B cell (primary cell): ENCODE data around the gene KRTAP10-8. TPM values are rescaled to one million over a fixed set of nuclear protein-coding genes. Genes with fewer than 3 reads are reported as not detected.

Source experiments
- ATAC-seq: fragments of 200-7000 bp; cut with Tn5 transposase; one replicate; pipeline ENCODE4 v1.10.0; 2021; ENCODE audit warnings: low read depth, mild to moderate bottlenecking, moderate number of reproducible peaks, moderate library complexity
- CTCF ChIA-PET: fragments of 350-600 bp; sonication (Branson Sonifier 250); formaldehyde crosslinking; loops from one replicate; lab custom pipeline; 2021; ENCODE audit warnings: antibody characterized with exemption, inconsistent platforms; lab: Charles Lee
- POLR2A ChIA-PET: fragments of 350-600 bp; sonication (Branson Sonifier 250); formaldehyde crosslinking; loops from one replicate; lab custom pipeline; 2021; ENCODE audit warnings: antibody characterized with exemption; lab: Charles Lee
- DNase-seq: peaks from one replicate; pipeline ENCODE4 v3.0.0; 2013
- H2AFZ ChIP-seq: 2 replicates; pipeline ENCODE4 v1.6.1; 2012; ENCODE audit warnings: mild to moderate bottlenecking, low read depth, low read length; ENCODE audit not compliant: insufficient read depth, poor library complexity, severe bottlenecking
- H3K27ac ChIP-seq, 2 donors: 1 replicate in 1 of 2; 2 replicates in 1 of 2; pipeline ENCODE4 v1.5.1; 2012 to 2013; ENCODE audit warnings: low read length in 2 of 2, mild to moderate bottlenecking in 2 of 2, moderate library complexity in 1 of 2
- H3K27me3 ChIP-seq, 4 experiments: fragments of 200-600 bp in 1 of 4; sonication (generic) in 1 of 4; replicated peaks in 1 of 4; 1 replicate in 2 of 4; 2 replicates in 2 of 4; pipeline versions ENCODE4 v1.6.1 to v1.7.0; 2013 to 2016; ENCODE audit warnings: low read length in 3 of 4, mild to moderate bottlenecking in 2 of 4, mixed read lengths in 1 of 4, moderate library complexity in 1 of 4; ENCODE audit not compliant: insufficient read depth in 4 of 4, control insufficient read depth in 3 of 4; ENCODE audit errors: control extremely low read depth in 1 of 4
- H3K36me3 ChIP-seq, 2 experiments: replicated peaks in 1 of 2; 1 replicate in 1 of 2; 2 replicates in 1 of 2; pipeline versions ENCODE4 v1.6.1 to v1.7.1; 2013; ENCODE audit warnings: low read length in 1 of 2; ENCODE audit not compliant: insufficient read depth in 2 of 2, control insufficient read depth in 1 of 2; ENCODE audit errors: control extremely low read depth in 1 of 2, extremely low read depth in 1 of 2
- H3K4me1 ChIP-seq, 2 donors: fragments of 200-600 bp in 1 of 2; sonication (generic) in 1 of 2; 1 replicate in 1 of 2; 2 replicates in 1 of 2; pipeline versions ENCODE4 v1.5.1 to v1.6.1; 2013 to 2017; ENCODE audit warnings: low read length in 2 of 2; ENCODE audit not compliant: control insufficient read depth in 2 of 2, insufficient read depth in 2 of 2
- H3K4me2 ChIP-seq: replicated peaks from 2 replicates; pipeline ENCODE3; 2012; ENCODE audit warnings: mild to moderate bottlenecking, low read depth, low read length; ENCODE audit not compliant: poor library complexity, severe bottlenecking
- H3K4me3 ChIP-seq, 5 experiments: fragments of 200-600 bp in 1 of 5; sonication (generic) in 1 of 5; 1 replicate in 3 of 5; 2 replicates in 2 of 5; pipeline versions ENCODE4 v1.5.1 to v1.7.0; 2011 to 2016; ENCODE audit warnings: low read length in 4 of 5, mild to moderate bottlenecking in 4 of 5, low read depth in 2 of 5, control low read depth in 1 of 5, moderate library complexity in 1 of 5; ENCODE audit not compliant: insufficient read depth in 1 of 5; ENCODE audit errors: control extremely low read depth in 1 of 5, extremely low read depth in 1 of 5
- H3K79me2 ChIP-seq: fragments of 200-600 bp; sonication (generic); one replicate; pipeline ENCODE4 v1.6.0; 2016; ENCODE audit warnings: low read length; ENCODE audit not compliant: control insufficient read depth, insufficient read depth
- H3K9ac ChIP-seq: fragments of 200-600 bp; sonication (generic); 2 replicates; pipeline ENCODE4 v1.6.1; 2017; ENCODE audit warnings: mild to moderate bottlenecking, low read length, moderate library complexity
- H3K9me3 ChIP-seq, 3 donors: one replicate each; pipeline versions ENCODE4 v1.6.1 to v1.7.1; 2013; ENCODE audit warnings: low read length in 2 of 3; ENCODE audit not compliant: control insufficient read depth in 2 of 3, insufficient read depth in 1 of 3; ENCODE audit errors: control extremely low read depth in 1 of 3
- H4K20me1 ChIP-seq: 2 replicates; pipeline ENCODE4 v1.6.0; 2012; ENCODE audit warnings: mild to moderate bottlenecking, low read length; ENCODE audit not compliant: insufficient read depth, control insufficient read depth, poor library complexity, severe bottlenecking
- H3K27ac Mint-ChIP-seq: one replicate; pipeline ENCODE4 v1.8.0; 2021; ENCODE audit warnings: mixed read lengths
- H3K27me3 Mint-ChIP-seq: one replicate; pipeline ENCODE4 v1.8.0; 2021; ENCODE audit warnings: mixed read lengths
- H3K4me1 Mint-ChIP-seq: one replicate; pipeline ENCODE4 v1.8.0; 2021; ENCODE audit warnings: mixed read lengths
- H3K4me3 Mint-ChIP-seq: one replicate; pipeline ENCODE4 v1.8.0; 2021; ENCODE audit warnings: mixed read lengths
- H3K9me3 Mint-ChIP-seq: one replicate; pipeline ENCODE4 v1.8.0; 2022; ENCODE audit warnings: mixed read lengths; ENCODE audit not compliant: insufficient read depth
- EZH2 ChIP-seq: IDR thresholded peaks from 2 replicates; pipeline ENCODE4 v1.6.1; 2012; ENCODE audit warnings: borderline replicate concordance, low read depth, mild to moderate bottlenecking, moderate library complexity, low read length; ENCODE audit not compliant: insufficient read depth, poor library complexity, severe bottlenecking
- WGBS: methylation state at CpG from one replicate; pipeline ENCODE4 v1.1.5; 2013; ENCODE audit warnings: missing lambda C conversion rate; ENCODE audit not compliant: insufficient coverage; 5-methylcytosine and 5-hydroxymethylcytosine counted together
- intact Hi-C: fragments of 100-400 bp; cut with micrococcal nuclease; formaldehyde crosslinking; loops from one replicate; pipeline ENCODE4 v1.10.0; 2022
- polyA plus RNA-seq: library from polyadenylated mRNA; depleted of rRNA; stranded (reverse); fragments of >200 nt; gene quantifications from 2 replicates; pipeline ENCODE4 v1.2.3, GENCODE V29; 2012
- total RNA-seq, 2 donors: library from RNA; stranded (reverse); fragments of 120-200 nt in 1 of 2; gene quantifications; 1 replicate in 1 of 2; 2 replicates in 1 of 2; pipeline versions ENCODE4 v1.2.3 to v1.2.4, GENCODE V29; 2013 to 2022
- TF ChIP-seq, protein P1 (sequence below): fragments of 200-600 bp; IDR thresholded peaks from one replicate; pipeline ENCODE4 v1.8.0; 2022; ENCODE audit warnings: antibody characterized with exemption, mild to moderate bottlenecking

KRTAP10-8 gene
- total and polyA plus RNA-seq, 2 donors (not counting 1 experiment from before 2014, with no cell fraction given), result not detected

DNA sequence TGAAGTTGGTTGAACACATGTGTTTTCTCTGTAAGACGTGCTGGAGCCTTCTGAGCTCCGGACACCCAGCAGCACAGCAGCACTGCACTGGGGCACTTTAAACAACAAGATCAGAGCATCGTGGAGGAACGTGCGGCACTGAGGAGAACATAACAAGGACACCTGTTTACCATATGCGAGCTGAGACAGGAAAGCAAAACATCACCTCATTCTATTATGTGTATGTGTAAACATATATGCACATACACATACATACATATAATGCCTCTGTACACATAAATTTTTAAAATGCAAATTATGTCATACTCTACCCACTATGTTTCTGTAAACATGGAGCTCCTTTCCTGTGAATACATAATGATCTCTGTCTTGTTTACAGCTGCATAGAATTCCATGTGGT, 16.4 kb upstream of the KRTAP10-8 start:
- H3K4me1 Mint-ChIP-seq, result no peaks in the 10 kb centered on the region
- ChIA-PET POLR2A (no interaction called here), CTCF (no interaction called here)
- DNase-seq (no peak), ATAC-seq (no peak)
- H3K4me2 ChIP-seq, result no peak overlapping the region
- H3K9ac ChIP-seq, result no peak overlapping the region
- no peaks in the 10 kb centered on the region for H3K36me3 ChIP-seq
- no peaks in the 10 kb centered on the region for H3K79me2 ChIP-seq
- no peak overlapping the region for H2AFZ ChIP-seq
- no peaks in the 10 kb centered on the region for H3K4me1 ChIP-seq
- TF ChIP-seq EZH2, result no peak
- TF ChIP-seq, protein P1, sequence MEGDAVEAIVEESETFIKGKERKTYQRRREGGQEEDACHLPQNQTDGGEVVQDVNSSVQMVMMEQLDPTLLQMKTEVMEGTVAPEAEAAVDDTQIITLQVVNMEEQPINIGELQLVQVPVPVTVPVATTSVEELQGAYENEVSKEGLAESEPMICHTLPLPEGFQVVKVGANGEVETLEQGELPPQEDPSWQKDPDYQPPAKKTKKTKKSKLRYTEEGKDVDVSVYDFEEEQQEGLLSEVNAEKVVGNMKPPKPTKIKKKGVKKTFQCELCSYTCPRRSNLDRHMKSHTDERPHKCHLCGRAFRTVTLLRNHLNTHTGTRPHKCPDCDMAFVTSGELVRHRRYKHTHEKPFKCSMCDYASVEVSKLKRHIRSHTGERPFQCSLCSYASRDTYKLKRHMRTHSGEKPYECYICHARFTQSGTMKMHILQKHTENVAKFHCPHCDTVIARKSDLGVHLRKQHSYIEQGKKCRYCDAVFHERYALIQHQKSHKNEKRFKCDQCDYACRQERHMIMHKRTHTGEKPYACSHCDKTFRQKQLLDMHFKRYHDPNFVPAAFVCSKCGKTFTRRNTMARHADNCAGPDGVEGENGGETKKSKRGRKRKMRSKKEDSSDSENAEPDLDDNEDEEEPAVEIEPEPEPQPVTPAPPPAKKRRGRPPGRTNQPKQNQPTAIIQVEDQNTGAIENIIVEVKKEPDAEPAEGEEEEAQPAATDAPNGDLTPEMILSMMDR, result no peak
- peaks cover 0 to 3% (median 0%) of the 10 kb centered on the region in 4 experiments for H3K27me3 ChIP-seq
- peaks cover 24% of the 10 kb centered on the region for H3K27me3 Mint-ChIP-seq
- H3K4me3 ChIP-seq, result no peak overlapping the region
- intact Hi-C loops, result no loop called here
- WGBS, result 76% methylated on average over 2 of the region's 6 CpGs
- no peak overlapping the region for H3K27ac ChIP-seq
- no peak overlapping the region for H3K27ac Mint-ChIP-seq
- no peaks in the 10 kb centered on the region for H4K20me1 ChIP-seq
- no peak overlapping the region for H3K4me3 Mint-ChIP-seq
- H3K9me3 Mint-ChIP-seq, result peaks cover 4% of the 10 kb centered on the region
- H3K9me3 ChIP-seq, result peaks cover 0 to 6% (median 3%) of the 10 kb centered on the region in 3 donors

DNA sequence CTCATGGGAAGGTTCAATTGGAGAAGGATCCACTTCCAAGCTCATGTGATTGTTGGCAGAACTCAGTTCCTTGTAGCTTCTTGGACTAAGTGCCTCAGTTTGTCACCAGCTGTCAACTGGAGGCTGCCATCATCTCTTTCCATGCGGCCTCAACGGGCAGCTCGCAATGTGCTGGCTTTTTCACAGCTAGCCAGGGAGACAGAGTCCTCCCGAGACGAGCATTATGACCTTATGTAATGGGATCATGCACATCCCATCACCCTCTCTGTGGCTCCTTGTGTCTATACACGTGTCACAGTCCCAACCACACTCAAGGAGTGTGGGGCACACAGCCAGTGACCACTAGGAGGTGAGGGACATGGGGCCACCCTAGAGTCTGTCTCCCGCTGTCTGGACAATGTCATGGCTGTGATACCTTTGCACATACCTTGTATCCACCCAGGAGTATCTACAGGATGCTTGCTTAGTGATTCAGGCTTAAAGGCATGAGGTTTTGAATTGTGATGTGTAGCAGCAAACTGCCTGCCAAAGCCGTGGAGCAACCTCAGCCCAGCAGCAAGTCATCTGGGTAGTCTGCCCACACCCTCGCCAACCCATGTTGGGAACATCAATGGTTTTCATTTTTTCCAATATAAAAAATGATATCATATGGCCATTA, 15.7 kb upstream of the KRTAP10-8 start:
- POLR2A ChIA-PET, result no interaction called here

More for the DNA sequence above, 15.7 kb upstream of the KRTAP10-8 start:
- no peak overlapping the region for H3K4me3 ChIP-seq
- peaks cover 0 to 3% (median 0%) of the 10 kb centered on the region in 4 experiments for H3K27me3 ChIP-seq
- 93% methylated on average over 5 of the region's 9 CpGs for WGBS
- no peaks in the 10 kb centered on the region for H3K79me2 ChIP-seq
- no peaks in the 10 kb centered on the region for H3K36me3 ChIP-seq
- no peaks in the 10 kb centered on the region for H3K4me1 Mint-ChIP-seq
- H3K4me1 ChIP-seq, result no peaks in the 10 kb centered on the region
- intact Hi-C loops, result no loop called here
- H3K4me3 Mint-ChIP-seq, result no peak overlapping the region
- H2AFZ ChIP-seq, result no peak overlapping the region
- H3K9me3 Mint-ChIP-seq, result peaks cover 4% of the 10 kb centered on the region
- peaks cover 0 to 6% (median 3%) of the 10 kb centered on the region in 3 donors for H3K9me3 ChIP-seq
- TF ChIP-seq, protein P1, result no peak
- TF ChIP-seq EZH2, result no peak
- H3K27ac ChIP-seq, result no peak overlapping the region
- H3K9ac ChIP-seq, result no peak overlapping the region
- H4K20me1 ChIP-seq, result no peaks in the 10 kb centered on the region
- CTCF ChIA-PET, result no interaction called here
- H3K27me3 Mint-ChIP-seq, result peaks cover 25% of the 10 kb centered on the region
- no peak overlapping the region for H3K4me2 ChIP-seq
- ATAC-seq (no peak), DNase-seq (no peak)
- H3K27ac Mint-ChIP-seq, result no peak overlapping the region
